HEK293 (cell line): ENCODE data around the gene SPRED2.

Experiments used
- CTCF ChIA-PET: fragments of 350-600 bp; formaldehyde crosslinking; extraction: SDS; loops from one replicate; lab custom pipeline; 2021; ENCODE audit warnings: antibody characterized with exemption; lab: Yijun Ruan, JAX
- POLR2A ChIA-PET: fragments of 300-600 bp; formaldehyde crosslinking; extraction: SDS; loops from one replicate; lab custom pipeline; 2020; ENCODE audit warnings: antibody characterized with exemption, inconsistent platforms; lab: Yijun Ruan, JAX
- H3K27ac ChIP-seq: fragments of 200-500 bp; sonication (Bioruptor generic); 2 replicates; pipeline ENCODE4 v1.5.1; 2014; ENCODE audit warnings: low read depth, low read length, control low read depth, inconsistent platforms; ENCODE audit errors: extremely low read depth
- H3K36me3 ChIP-seq, 2 experiments: fragments of 200-500 bp in 1 of 2; sonication (Bioruptor generic) in 1 of 2; 1 replicate in 1 of 2; 2 replicates in 1 of 2; pipeline ENCODE4 v1.5.1; 2014 to 2017; ENCODE audit warnings: inconsistent platforms in 2 of 2, low read length in 2 of 2; ENCODE audit not compliant: control insufficient read depth in 2 of 2, insufficient read depth in 1 of 2
- H3K4me1 ChIP-seq: fragments of 200-500 bp; sonication (Bioruptor generic); 2 replicates; pipeline ENCODE4 v1.5.1; 2014; ENCODE audit warnings: mild to moderate bottlenecking, low read length, inconsistent platforms; ENCODE audit not compliant: control insufficient read depth, insufficient read depth
- H3K4me3 ChIP-seq: 2 replicates; pipeline ENCODE4 v1.5.1; 2011; ENCODE audit warnings: low read depth, mild to moderate bottlenecking, control low read depth, low read length, moderate library complexity
- H3K9me3 ChIP-seq: fragments of 200-500 bp; sonication (Bioruptor generic); 2 replicates; pipeline ENCODE4 v1.5.1; 2014; ENCODE audit warnings: low read depth, low read length, inconsistent platforms; ENCODE audit not compliant: control insufficient read depth, insufficient read depth
- REPIN1 ChIP-seq: fragments of 450-650 bp; formaldehyde crosslinking; IDR thresholded peaks from 2 replicates; pipeline ENCODE4 v1.5.1; 2017; ENCODE audit warnings: missing biosample characterization, missing genetic modification characterization, low read depth
- SP3 ChIP-seq: fragments of 450-650 bp; formaldehyde crosslinking; IDR thresholded peaks from 2 replicates; pipeline ENCODE4 v1.5.1; 2016; ENCODE audit warnings: missing biosample characterization, missing genetic modification characterization
- ZEB2 ChIP-seq: fragments of 450-650 bp; formaldehyde crosslinking; IDR thresholded peaks from 2 replicates; pipeline ENCODE4 v1.5.1; 2016; ENCODE audit warnings: missing biosample characterization, missing genetic modification characterization
- ZIC2 ChIP-seq: fragments of 450-650 bp; formaldehyde crosslinking; IDR thresholded peaks from 2 replicates; pipeline ENCODE4 v1.5.1; 2016; ENCODE audit warnings: missing biosample characterization, missing genetic modification characterization
- ZNF16 ChIP-seq: fragments of 450-650 bp; formaldehyde crosslinking; IDR thresholded peaks from 2 replicates; pipeline ENCODE4 v1.5.1; 2016; ENCODE audit warnings: low read depth, missing biosample characterization, missing genetic modification characterization
- ZNF24 ChIP-seq: fragments of 450-650 bp; formaldehyde crosslinking; IDR thresholded peaks from 2 replicates; pipeline ENCODE4 v1.5.1; 2016; ENCODE audit warnings: missing biosample characterization, missing genetic modification characterization
- ZNF423 ChIP-seq: fragments of 450-650 bp; formaldehyde crosslinking; IDR thresholded peaks from 2 replicates; pipeline ENCODE4 v1.5.1; 2016; ENCODE audit warnings: missing biosample characterization, missing genetic modification characterization
- ZNF561 ChIP-seq: fragments of 450-650 bp; IDR thresholded peaks from 2 replicates; pipeline ENCODE4 v1.5.1; 2018; ENCODE audit warnings: missing biosample characterization, missing genetic modification characterization, borderline replicate concordance
- ZNF600 ChIP-seq: fragments of 450-650 bp; formaldehyde crosslinking; IDR thresholded peaks from 2 replicates; pipeline ENCODE4 v1.5.1; 2016; ENCODE audit warnings: missing biosample characterization, missing genetic modification characterization
- ZNF654 ChIP-seq: fragments of 450-650 bp; formaldehyde crosslinking; IDR thresholded peaks from 2 replicates; pipeline ENCODE4 v1.5.1; 2016; ENCODE audit warnings: low read depth, missing biosample characterization, missing genetic modification characterization
- ZNF660 ChIP-seq: fragments of 450-650 bp; IDR thresholded peaks from 2 replicates; pipeline ENCODE4 v1.5.1; 2018; ENCODE audit warnings: missing biosample characterization, mild to moderate bottlenecking, missing genetic modification characterization
- ZNF747 ChIP-seq: fragments of 450-650 bp; formaldehyde crosslinking; IDR thresholded peaks from 2 replicates; pipeline ENCODE4 v1.5.1; 2016; ENCODE audit warnings: missing biosample characterization, missing genetic modification characterization
- ZNF768 ChIP-seq: fragments of 450-650 bp; formaldehyde crosslinking; IDR thresholded peaks from 2 replicates; pipeline ENCODE4 v1.5.1; 2018; ENCODE audit warnings: missing biosample characterization, mild to moderate bottlenecking, missing genetic modification characterization
- ZXDB ChIP-seq: fragments of 450-650 bp; formaldehyde crosslinking; IDR thresholded peaks from 2 replicates; pipeline ENCODE4 v1.5.1; 2016; ENCODE audit warnings: missing biosample characterization, missing genetic modification characterization
- TF ChIP-seq, protein P1 (sequence below): fragments of 450-650 bp; formaldehyde crosslinking; IDR thresholded peaks from 2 replicates; pipeline ENCODE4 v1.5.1; 2017; ENCODE audit warnings: missing biosample characterization, missing genetic modification characterization
- TF ChIP-seq, protein P2 (sequence below): fragments of 450-650 bp; formaldehyde crosslinking; IDR thresholded peaks from 2 replicates; pipeline ENCODE4 v1.5.1; 2016; ENCODE audit warnings: missing biosample characterization, missing genetic modification characterization
- TF ChIP-seq, protein P3 (sequence below): fragments of 450-650 bp; formaldehyde crosslinking; IDR thresholded peaks from 2 replicates; pipeline ENCODE4; 2016; ENCODE audit warnings: missing biosample characterization, missing genetic modification characterization
- TF ChIP-seq, protein P4 (sequence below): fragments of 450-650 bp; formaldehyde crosslinking; IDR thresholded peaks from 2 replicates; pipeline ENCODE4 v1.5.1; 2016; ENCODE audit warnings: missing biosample characterization, missing genetic modification characterization
- TF ChIP-seq, protein P5 (sequence below): fragments of 450-650 bp; formaldehyde crosslinking; IDR thresholded peaks from 2 replicates; pipeline ENCODE4 v1.5.1; 2017; ENCODE audit warnings: missing biosample characterization, mild to moderate bottlenecking, missing genetic modification characterization, moderate library complexity
- TF ChIP-seq, protein P6 (sequence below): fragments of 450-650 bp; formaldehyde crosslinking; IDR thresholded peaks from 2 replicates; pipeline ENCODE4 v1.5.1; 2017; ENCODE audit warnings: missing biosample characterization, missing genetic modification characterization

Gene SPRED2

DNA sequence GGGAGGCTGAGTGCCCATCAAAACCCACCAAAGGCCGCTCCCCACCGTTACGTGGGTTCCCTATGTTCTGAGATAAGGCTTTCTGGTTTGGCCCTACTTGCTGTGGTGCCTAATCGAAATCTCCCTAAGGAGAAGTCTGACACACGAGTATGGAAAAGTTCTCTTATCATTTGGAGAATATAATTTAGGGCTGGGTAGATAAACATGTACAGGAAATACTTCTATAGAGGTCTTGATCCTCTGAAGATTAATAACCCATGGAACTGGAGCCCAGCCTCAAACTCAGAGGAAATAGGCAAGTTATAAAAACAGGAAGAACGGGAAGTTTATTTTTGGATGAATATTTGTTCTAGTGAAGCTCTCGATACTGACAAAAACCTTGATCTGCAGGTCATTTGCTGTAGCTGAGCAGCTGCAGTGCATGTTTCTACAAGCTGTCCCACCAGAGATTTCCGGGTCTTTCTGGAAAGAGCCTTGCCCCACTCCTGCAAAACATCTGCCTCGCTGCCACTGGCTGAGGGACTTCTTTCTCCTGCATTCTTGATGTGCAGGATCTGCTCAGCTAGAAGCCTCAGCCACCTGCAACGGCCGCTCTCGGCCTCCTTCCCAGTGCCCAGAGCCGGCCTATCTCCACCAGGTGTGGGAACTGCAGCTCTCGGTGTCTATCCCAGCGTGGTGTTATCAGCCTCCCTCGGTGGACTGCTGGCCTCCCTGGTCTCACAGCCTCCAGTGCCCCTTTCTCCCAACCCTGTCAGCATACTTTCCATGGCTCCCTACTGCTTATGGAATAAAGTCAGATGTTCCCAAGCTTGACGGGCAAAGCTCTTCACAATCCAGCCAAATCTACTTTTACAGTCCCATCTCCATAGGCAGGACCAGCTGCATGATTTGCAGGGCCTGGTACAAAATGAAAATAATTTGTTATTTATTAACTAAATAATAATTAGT lies 48.6 kb downstream of the SPRED2 start:
- ChIA-PET CTCF (interaction anchor here (0.6 to 2.8 kb wide), 11 partner anchors 11 to 172 kb away, joined by 3 to 8 read pairs (median 4); no protein-coding TSS in a partner anchor), POLR2A (interaction anchor here (0.6 to 1.9 kb wide), 8 partner anchors 24 to 1350 kb away, joined by 3 to 9 read pairs (median 5); partner anchors contain the start of gene SPRED2)
- TF ChIP-seq ZNF600 (tag by site-specific recombination): 0 out of 2 replicates have a peak, but pooled peaks have one; percentile 22
- TF ChIP-seq REPIN1: no peak
- TF ChIP-seq, protein P1, sequence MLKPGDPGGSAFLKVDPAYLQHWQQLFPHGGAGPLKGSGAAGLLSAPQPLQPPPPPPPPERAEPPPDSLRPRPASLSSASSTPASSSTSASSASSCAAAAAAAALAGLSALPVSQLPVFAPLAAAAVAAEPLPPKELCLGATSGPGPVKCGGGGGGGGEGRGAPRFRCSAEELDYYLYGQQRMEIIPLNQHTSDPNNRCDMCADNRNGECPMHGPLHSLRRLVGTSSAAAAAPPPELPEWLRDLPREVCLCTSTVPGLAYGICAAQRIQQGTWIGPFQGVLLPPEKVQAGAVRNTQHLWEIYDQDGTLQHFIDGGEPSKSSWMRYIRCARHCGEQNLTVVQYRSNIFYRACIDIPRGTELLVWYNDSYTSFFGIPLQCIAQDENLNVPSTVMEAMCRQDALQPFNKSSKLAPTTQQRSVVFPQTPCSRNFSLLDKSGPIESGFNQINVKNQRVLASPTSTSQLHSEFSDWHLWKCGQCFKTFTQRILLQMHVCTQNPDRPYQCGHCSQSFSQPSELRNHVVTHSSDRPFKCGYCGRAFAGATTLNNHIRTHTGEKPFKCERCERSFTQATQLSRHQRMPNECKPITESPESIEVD: peak; percentile 69
- TF ChIP-seq ZIC2 (tag by site-specific recombination): peak; percentile 48; the same call in 1 of the 2 replicates
- no peak for TF ChIP-seq ZNF654 (tag by site-specific recombination)
- TF ChIP-seq, protein P2, sequence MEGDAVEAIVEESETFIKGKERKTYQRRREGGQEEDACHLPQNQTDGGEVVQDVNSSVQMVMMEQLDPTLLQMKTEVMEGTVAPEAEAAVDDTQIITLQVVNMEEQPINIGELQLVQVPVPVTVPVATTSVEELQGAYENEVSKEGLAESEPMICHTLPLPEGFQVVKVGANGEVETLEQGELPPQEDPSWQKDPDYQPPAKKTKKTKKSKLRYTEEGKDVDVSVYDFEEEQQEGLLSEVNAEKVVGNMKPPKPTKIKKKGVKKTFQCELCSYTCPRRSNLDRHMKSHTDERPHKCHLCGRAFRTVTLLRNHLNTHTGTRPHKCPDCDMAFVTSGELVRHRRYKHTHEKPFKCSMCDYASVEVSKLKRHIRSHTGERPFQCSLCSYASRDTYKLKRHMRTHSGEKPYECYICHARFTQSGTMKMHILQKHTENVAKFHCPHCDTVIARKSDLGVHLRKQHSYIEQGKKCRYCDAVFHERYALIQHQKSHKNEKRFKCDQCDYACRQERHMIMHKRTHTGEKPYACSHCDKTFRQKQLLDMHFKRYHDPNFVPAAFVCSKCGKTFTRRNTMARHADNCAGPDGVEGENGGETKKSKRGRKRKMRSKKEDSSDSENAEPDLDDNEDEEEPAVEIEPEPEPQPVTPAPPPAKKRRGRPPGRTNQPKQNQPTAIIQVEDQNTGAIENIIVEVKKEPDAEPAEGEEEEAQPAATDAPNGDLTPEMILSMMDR (tag by site-specific recombination): no peak
- TF ChIP-seq ZNF747 (tag by site-specific recombination): no peak
- peak; percentile 66 for TF ChIP-seq ZNF16 (tag by site-specific recombination)
- H3K36me3 ChIP-seq: no peaks in the 10 kb centered on the region
- peaks cover 12% of the 10 kb centered on the region for H3K4me1 ChIP-seq
- peak overlapping the region; percentile 58; the same call in 1 of the 2 replicates for H3K27ac ChIP-seq
- no peaks in the 10 kb centered on the region for H3K9me3 ChIP-seq
- H3K4me3 ChIP-seq: no peak overlapping the region

DNA sequence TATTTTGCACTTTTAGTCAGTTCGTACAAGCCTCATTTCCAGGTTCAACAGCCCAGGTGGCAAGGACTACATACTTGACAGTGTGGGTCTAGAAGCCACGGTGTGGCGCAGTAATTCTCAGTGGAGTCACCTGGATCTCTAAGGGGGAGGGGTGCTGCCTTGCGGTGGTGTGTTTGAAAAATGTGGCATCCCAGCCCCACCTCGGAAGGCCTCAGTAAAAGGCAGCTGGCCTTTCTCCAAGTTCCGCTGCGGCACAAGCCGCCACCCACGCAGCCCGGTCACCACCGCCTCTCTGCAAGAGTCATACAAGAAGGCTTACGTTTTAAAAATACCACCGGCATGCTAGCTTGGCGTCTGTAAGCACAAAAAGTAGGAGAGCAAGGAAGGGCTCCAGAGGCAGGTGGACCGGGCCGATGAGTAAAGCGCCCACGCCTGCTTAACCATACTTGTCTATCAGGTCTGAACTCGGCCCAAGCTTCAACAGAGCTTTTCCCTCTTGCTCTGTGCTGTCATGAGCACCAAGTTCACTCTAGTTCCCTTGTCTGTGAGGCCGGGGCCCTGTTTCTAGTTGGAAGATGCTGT lies 49.5 kb downstream of the SPRED2 start:
- CTCF ChIA-PET: interaction anchor here (0.6 to 2.8 kb wide), 12 partner anchors 10 to 173 kb away, joined by 3 to 8 read pairs (median 4); no protein-coding TSS in a partner anchor
- Histone ChIP-seq H3K9me3 (no peaks in the 10 kb centered on the region), H3K4me1 (peaks cover 18% of the 10 kb centered on the region), H3K27ac (peak overlapping the region; percentile 56), H3K36me3 (no peaks in the 10 kb centered on the region), H3K4me3 (no peak overlapping the region)
- POLR2A ChIA-PET: interaction anchor here (0.6 to 1.9 kb wide), 6 partner anchors 23 to 157 kb away, joined by 3 to 9 read pairs (median 5); partner anchors contain the start of gene SPRED2
- TF ChIP-seq, protein P3, sequence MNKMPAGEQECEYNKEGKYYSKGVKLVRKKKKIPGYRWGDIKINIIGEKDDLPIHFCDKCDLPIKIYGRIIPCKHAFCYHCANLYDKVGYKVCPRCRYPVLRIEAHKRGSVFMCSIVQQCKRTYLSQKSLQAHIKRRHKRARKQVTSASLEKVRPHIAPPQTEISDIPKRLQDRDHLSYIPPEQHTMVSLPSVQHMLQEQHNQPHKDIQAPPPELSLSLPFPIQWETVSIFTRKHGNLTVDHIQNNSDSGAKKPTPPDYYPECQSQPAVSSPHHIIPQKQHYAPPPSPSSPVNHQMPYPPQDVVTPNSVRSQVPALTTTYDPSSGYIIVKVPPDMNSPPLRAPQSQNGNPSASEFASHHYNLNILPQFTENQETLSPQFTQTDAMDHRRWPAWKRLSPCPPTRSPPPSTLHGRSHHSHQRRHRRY (tag by site-specific recombination): no peak
- TF ChIP-seq ZNF768 (tag by site-specific recombination) (no peak), ZNF660 (tag by site-specific recombination) (no peak), ZXDB (0 out of 2 replicates have a peak, but pooled peaks have one; percentile 30), ZNF561 (tag by site-specific recombination) (peak; percentile 35; the same call in 1 of the 2 replicates), ZNF423 (tag by site-specific recombination) (no peak), ZEB2 (tag by site-specific recombination) (0 out of 2 replicates have a peak, but pooled peaks have one; percentile 19), SP3 (tag by site-specific recombination) (peak; percentile 16; the same call in 1 of the 2 replicates), ZNF24 (tag by site-specific recombination) (no peak)
- TF ChIP-seq, protein P4, sequence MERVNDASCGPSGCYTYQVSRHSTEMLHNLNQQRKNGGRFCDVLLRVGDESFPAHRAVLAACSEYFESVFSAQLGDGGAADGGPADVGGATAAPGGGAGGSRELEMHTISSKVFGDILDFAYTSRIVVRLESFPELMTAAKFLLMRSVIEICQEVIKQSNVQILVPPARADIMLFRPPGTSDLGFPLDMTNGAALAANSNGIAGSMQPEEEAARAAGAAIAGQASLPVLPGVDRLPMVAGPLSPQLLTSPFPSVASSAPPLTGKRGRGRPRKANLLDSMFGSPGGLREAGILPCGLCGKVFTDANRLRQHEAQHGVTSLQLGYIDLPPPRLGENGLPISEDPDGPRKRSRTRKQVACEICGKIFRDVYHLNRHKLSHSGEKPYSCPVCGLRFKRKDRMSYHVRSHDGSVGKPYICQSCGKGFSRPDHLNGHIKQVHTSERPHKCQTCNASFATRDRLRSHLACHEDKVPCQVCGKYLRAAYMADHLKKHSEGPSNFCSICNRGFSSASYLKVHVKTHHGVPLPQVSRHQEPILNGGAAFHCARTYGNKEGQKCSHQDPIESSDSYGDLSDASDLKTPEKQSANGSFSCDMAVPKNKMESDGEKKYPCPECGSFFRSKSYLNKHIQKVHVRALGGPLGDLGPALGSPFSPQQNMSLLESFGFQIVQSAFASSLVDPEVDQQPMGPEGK (tag by site-specific recombination): peak; percentile 67
- TF ChIP-seq, protein P5, sequence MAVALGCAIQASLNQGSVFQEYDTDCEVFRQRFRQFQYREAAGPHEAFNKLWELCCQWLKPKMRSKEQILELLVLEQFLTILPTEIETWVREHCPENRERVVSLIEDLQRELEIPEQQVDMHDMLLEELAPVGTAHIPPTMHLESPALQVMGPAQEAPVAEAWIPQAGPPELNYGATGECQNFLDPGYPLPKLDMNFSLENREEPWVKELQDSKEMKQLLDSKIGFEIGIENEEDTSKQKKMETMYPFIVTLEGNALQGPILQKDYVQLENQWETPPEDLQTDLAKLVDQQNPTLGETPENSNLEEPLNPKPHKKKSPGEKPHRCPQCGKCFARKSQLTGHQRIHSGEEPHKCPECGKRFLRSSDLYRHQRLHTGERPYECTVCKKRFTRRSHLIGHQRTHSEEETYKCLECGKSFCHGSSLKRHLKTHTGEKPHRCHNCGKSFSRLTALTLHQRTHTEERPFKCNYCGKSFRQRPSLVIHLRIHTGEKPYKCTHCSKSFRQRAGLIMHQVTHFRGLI (tag by site-specific recombination): peak; percentile 49; the same call in 1 of the 2 replicates
- TF ChIP-seq, protein P6, sequence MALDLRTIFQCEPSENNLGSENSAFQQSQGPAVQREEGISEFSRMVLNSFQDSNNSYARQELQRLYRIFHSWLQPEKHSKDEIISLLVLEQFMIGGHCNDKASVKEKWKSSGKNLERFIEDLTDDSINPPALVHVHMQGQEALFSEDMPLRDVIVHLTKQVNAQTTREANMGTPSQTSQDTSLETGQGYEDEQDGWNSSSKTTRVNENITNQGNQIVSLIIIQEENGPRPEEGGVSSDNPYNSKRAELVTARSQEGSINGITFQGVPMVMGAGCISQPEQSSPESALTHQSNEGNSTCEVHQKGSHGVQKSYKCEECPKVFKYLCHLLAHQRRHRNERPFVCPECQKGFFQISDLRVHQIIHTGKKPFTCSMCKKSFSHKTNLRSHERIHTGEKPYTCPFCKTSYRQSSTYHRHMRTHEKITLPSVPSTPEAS: no peak
